ENCODE results near the gene FAM120A. TPM values are rescaled to one million over a fixed set of nuclear protein-coding genes. Genes with fewer than 3 reads are reported as not detected.
A peak's percentile ranks its signal among the peaks of the same experiment; 100 is the strongest.

The FAM120A gene
- total RNA-seq, 4 donors from 2014 or later, result 44.4 to 94.7 (median 72.3) TPM

DNA sequence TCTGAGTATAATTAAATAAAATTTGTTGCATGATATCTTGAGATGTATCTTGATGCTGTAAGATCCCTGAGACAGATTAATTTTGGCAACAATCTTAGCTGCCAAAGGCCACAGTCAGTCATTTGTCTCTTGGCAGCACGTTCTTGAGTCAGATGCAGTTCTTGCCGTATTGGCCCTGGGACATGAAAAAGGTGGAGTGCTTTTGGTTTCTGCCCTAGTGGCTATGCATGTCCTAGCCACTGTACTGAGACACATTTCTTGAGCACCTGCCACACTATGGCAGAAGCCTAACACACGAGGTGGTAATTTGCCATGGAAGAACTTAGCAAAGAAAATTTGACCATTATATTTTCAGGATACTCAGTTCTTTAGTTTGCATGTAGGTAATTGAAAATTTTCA, 79.9 kb downstream of the FAM120A start:
- TF ChIP-seq, protein P1, sequence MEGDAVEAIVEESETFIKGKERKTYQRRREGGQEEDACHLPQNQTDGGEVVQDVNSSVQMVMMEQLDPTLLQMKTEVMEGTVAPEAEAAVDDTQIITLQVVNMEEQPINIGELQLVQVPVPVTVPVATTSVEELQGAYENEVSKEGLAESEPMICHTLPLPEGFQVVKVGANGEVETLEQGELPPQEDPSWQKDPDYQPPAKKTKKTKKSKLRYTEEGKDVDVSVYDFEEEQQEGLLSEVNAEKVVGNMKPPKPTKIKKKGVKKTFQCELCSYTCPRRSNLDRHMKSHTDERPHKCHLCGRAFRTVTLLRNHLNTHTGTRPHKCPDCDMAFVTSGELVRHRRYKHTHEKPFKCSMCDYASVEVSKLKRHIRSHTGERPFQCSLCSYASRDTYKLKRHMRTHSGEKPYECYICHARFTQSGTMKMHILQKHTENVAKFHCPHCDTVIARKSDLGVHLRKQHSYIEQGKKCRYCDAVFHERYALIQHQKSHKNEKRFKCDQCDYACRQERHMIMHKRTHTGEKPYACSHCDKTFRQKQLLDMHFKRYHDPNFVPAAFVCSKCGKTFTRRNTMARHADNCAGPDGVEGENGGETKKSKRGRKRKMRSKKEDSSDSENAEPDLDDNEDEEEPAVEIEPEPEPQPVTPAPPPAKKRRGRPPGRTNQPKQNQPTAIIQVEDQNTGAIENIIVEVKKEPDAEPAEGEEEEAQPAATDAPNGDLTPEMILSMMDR (IDR thresholded peaks at IDR 0.05 in 4 of 5, conservative IDR thresholded peaks at IDR 0.05 in 1 of 5), result peak; percentile 31 to 55 (median 50)
- TF ChIP-seq POLR2A (IDR thresholded peaks at IDR 0.05), result no peak
- Histone ChIP-seq H3K36me3 (peaks cover 0 to 47% of the 10 kb centered on the region in 2 donors), H3K4me1 (peaks cover 18 to 23% of the 10 kb centered on the region in 2 donors), H3K9me3 (no peaks in the 10 kb centered on the region), H3K4me3 (no peak overlapping the region), H3K27me3 (no peaks in the 10 kb centered on the region), H3K27ac (peak overlapping the region; percentile 52 to 73 (median 64))
- in situ Hi-C loops (cut with MboI; ENCODE audit: low sequenced_read_pairs in 4 of 4) (no loop called here), intact Hi-C loops (cut with DNase I; ENCODE audit: low total_unique reads) (no loop called here)
- ATAC-seq, result peak; percentile 99 to 100
- DNase-seq, result peak; percentile 69 to 83

DNA sequence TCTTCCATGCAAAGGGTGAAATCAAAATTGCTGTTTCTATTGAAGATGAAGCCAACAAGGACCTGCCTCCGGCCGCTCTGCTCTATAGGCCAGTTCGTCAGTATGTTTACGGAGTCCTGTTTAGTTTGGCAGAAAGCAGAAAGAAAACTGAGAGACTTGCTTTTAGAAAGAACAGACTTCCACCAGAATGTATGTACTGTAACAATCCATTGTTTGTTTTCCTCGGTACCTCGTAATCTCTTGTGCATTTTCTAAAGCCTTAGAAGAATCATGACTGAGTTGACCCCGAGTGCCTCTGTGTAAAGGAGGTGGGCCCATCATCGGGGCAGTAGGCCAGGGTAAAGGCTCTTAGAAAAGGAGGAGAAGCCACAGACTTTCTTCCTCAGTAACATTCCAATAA, 80.7 kb downstream of the FAM120A start:
- no peak for ATAC-seq
- peaks cover 25 to 27% of the 10 kb centered on the region in 2 donors for H3K4me1 ChIP-seq
- in situ Hi-C loops (cut with MboI; ENCODE audit: low sequenced_read_pairs in 4 of 4) (no loop called here), intact Hi-C loops (cut with DNase I; ENCODE audit: low total_unique reads) (no loop called here)
- H3K36me3 ChIP-seq, result peaks cover 0 to 44% of the 10 kb centered on the region in 2 donors
- peak overlapping the region; percentile 52 to 73 (median 64) for H3K27ac ChIP-seq
- no peak overlapping the region for H3K4me3 ChIP-seq
- H3K9me3 ChIP-seq, result no peaks in the 10 kb centered on the region
- H3K27me3 ChIP-seq, result no peaks in the 10 kb centered on the region
- no peak for DNase-seq
- TF ChIP-seq, protein P1 (IDR thresholded peaks at IDR 0.05 in 4 of 5, conservative IDR thresholded peaks at IDR 0.05 in 1 of 5), result no peak
- no peak for TF ChIP-seq POLR2A (IDR thresholded peaks at IDR 0.05)

DNA sequence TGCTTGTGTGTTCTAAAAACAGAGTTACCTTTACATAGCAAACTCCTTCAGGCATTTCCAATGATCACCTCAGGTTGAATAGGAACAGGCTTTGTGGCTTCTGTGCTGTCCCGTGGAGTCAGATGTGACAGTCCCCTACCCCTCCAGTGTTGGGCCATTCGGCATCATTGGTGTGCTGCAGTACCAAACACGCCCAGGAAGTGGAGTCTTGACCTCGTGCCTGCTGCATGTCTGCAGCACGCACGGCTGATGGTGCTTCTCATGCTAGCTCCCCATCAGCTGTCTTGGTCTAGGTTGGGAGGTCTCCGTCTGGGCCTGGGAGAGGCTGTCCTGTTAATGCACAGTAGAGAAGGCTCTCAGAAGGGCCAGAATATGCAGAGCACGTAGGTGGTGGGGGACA, 82.4 kb downstream of the FAM120A start:
- Histone ChIP-seq H3K4me1 (peaks cover 25 to 27% of the 10 kb centered on the region in 2 donors), H3K36me3 (peaks cover 0 to 35% of the 10 kb centered on the region in 2 donors), H3K9me3 (no peaks in the 10 kb centered on the region), H3K27me3 (no peaks in the 10 kb centered on the region), H3K27ac (no peak overlapping the region), H3K4me3 (no peak overlapping the region)
- intact Hi-C loops (cut with DNase I; ENCODE audit: low total_unique reads) (no loop called here), in situ Hi-C loops (cut with MboI; ENCODE audit: low sequenced_read_pairs in 4 of 4) (no loop called here)
- TF ChIP-seq, protein P1 (IDR thresholded peaks at IDR 0.05 in 4 of 5, conservative IDR thresholded peaks at IDR 0.05 in 1 of 5), result no peak
- no peak for TF ChIP-seq POLR2A (IDR thresholded peaks at IDR 0.05)
- no peak for ATAC-seq
- no peak for DNase-seq

DNA sequence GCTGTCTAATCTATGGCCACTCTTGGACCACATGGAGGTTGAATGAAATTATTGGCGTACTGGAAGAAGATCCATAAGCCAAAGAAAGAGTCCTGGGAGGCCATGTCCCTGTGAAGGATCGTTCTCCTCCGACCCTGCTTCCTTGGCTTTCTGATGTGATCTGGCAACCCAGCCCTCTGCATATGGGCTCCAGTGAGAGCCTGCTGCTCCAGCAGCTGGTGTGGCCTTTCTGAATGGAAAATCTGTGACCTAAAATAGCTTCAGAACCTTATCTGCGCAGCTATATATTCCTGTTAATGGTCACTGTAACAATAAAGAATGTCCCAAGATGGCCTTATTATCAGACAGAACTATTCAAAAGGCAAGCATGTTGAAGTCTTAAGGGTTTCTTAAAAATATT, 84.7 kb downstream of the FAM120A start:
- H3K4me1 ChIP-seq, result peaks cover 30 to 32% of the 10 kb centered on the region in 2 donors
- DNase-seq (no peak), ATAC-seq (no peak)
- no peak for TF ChIP-seq POLR2A (IDR thresholded peaks at IDR 0.05)
- TF ChIP-seq, protein P1 (IDR thresholded peaks at IDR 0.05 in 4 of 5, conservative IDR thresholded peaks at IDR 0.05 in 1 of 5), result no peak
- H3K4me3 ChIP-seq, result no peak overlapping the region
- no peaks in the 10 kb centered on the region for H3K27me3 ChIP-seq
- peaks cover 0 to 17% of the 10 kb centered on the region in 2 donors for H3K36me3 ChIP-seq
- in situ Hi-C loops (cut with MboI; ENCODE audit: low sequenced_read_pairs in 4 of 4) (no loop called here), intact Hi-C loops (cut with DNase I; ENCODE audit: low total_unique reads) (loop anchor here (2.0 kb wide), 1 partner anchor 83 kb away; the partner anchor contains the start of gene FAM120AOS)
- no peaks in the 10 kb centered on the region for H3K9me3 ChIP-seq
- peak overlapping the region in 3 of 4 donors; percentile 4 to 58 (median 12) for H3K27ac ChIP-seq

DNA sequence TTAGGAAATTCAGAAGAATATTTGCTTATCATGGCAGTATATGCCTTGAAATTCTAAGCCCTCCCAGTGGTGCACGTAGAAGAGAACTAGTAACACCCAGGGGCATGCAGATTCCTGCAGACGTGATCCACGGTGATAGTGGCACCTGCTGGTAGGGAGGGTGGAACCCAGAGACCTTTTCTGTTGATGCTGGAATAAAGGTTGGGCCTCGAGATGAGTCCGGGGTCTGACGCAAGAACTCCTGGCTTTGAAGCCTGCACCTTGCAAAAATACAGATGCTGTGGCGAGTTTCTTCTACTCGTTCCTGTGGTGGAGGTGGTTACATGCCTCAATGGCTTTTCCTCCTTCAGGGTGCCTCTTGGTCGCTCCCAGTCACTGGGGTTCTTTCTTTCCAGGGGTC, 85.4 kb downstream of the FAM120A start:
- DNase-seq (peak in 1 of 2 donors; percentile 37), ATAC-seq (peak in 1 of 2 donors; percentile 74)
- no peak for TF ChIP-seq POLR2A (IDR thresholded peaks at IDR 0.05)
- TF ChIP-seq, protein P1 (IDR thresholded peaks at IDR 0.05 in 4 of 5, conservative IDR thresholded peaks at IDR 0.05 in 1 of 5), result peak in 1 of 5 experiments; percentile 21
- peaks cover 0 to 17% of the 10 kb centered on the region in 2 donors for H3K36me3 ChIP-seq
- H3K27ac ChIP-seq, result peak overlapping the region in 3 of 4 donors; percentile 4 to 58 (median 12)
- in situ Hi-C loops (cut with MboI; ENCODE audit: low sequenced_read_pairs in 4 of 4), result no loop called here
- no peaks in the 10 kb centered on the region for H3K27me3 ChIP-seq
- no peaks in the 10 kb centered on the region for H3K9me3 ChIP-seq
- H3K4me1 ChIP-seq, result peaks cover 33% of the 10 kb centered on the region in 2 donors
- intact Hi-C loops (cut with DNase I; ENCODE audit: low total_unique reads), result loop anchor here (2.0 kb wide), 1 partner anchor 84 kb away; the partner anchor contains the start of gene FAM120AOS
- H3K4me3 ChIP-seq, result no peak overlapping the region
